Smooth muscle cell (in vitro differentiated cells): ENCODE results near the gene NPC2. TPM values are rescaled to one million over a fixed set of nuclear protein-coding genes. Genes with fewer than 3 reads are reported as not detected.
A peak's percentile ranks its signal among the peaks of the same experiment; 100 is the strongest.

ENCODE experiments used
- DNase-seq: peaks from one replicate; lab custom pipeline; 2025; ENCODE audit not compliant: unreplicated experiment; lab: John Stamatoyannopoulos, UW
- H2AFZ ChIP-seq: fragments of 200-600 bp; sonication (generic); 2 replicates; pipeline ENCODE4 v1.6.0; 2016; ENCODE audit warnings: antibody characterized with exemption, low read depth, mild to moderate bottlenecking
- H3F3A ChIP-seq: fragments of 200-600 bp; sonication (generic); 2 replicates; pipeline ENCODE4 v1.6.0; 2017; ENCODE audit warnings: antibody characterized with exemption, low read depth
- H3K27ac ChIP-seq: fragments of 200-600 bp; sonication (generic); 2 replicates; pipeline ENCODE4 v1.5.1; 2016; ENCODE audit warnings: low read depth, mild to moderate bottlenecking
- H3K27me3 ChIP-seq: fragments of 200-600 bp; sonication (generic); 2 replicates; pipeline ENCODE4 v1.6.1; 2016; ENCODE audit warnings: low read depth, mild to moderate bottlenecking
- H3K36me3 ChIP-seq: fragments of 200-600 bp; sonication (generic); 2 replicates; pipeline ENCODE4 v1.5.1; 2016; ENCODE audit warnings: low read depth
- H3K4me1 ChIP-seq: fragments of 200-600 bp; sonication (generic); 2 replicates; pipeline ENCODE4 v1.5.1; 2016; ENCODE audit warnings: low read depth
- H3K4me2 ChIP-seq: fragments of 200-600 bp; sonication (generic); 2 replicates; pipeline ENCODE4 v1.6.0; 2016; ENCODE audit warnings: mild to moderate bottlenecking
- H3K4me3 ChIP-seq: fragments of 200-600 bp; sonication (generic); 2 replicates; pipeline ENCODE4 v1.5.1; 2016; ENCODE audit warnings: mild to moderate bottlenecking
- H3K79me2 ChIP-seq: fragments of 200-600 bp; sonication (generic); 2 replicates; pipeline ENCODE4 v1.6.0; 2016; ENCODE audit warnings: low read depth, mild to moderate bottlenecking
- H3K9ac ChIP-seq: fragments of 200-600 bp; sonication (generic); 2 replicates; pipeline ENCODE4 v1.6.0; 2016; ENCODE audit warnings: low read depth
- H3K9me3 ChIP-seq: fragments of 200-600 bp; sonication (generic); replicated peaks from 2 replicates; pipeline ENCODE4 v1.5.1; 2016; ENCODE audit warnings: low read depth
- H4K20me1 ChIP-seq: fragments of 200-600 bp; sonication (generic); 2 replicates; pipeline ENCODE4 v1.6.0; 2016; ENCODE audit warnings: low read depth
- CTCF ChIP-seq: fragments of 200-600 bp; sonication (generic); IDR thresholded peaks from 2 replicates; pipeline ENCODE4 v1.5.1; 2017; ENCODE audit warnings: borderline replicate concordance, mild to moderate bottlenecking, antibody characterized with exemption; ENCODE audit not compliant: insufficient read depth, poor library complexity, severe bottlenecking
- WGBS: methylation state at CpG from one replicate; pipeline ENCODE4 v1.1.7; 2016; ENCODE audit warnings: low lambda C conversion rate; 5-methylcytosine and 5-hydroxymethylcytosine counted together
- polyA plus RNA-seq: library from polyadenylated mRNA; unstranded; fragments of >200 nt; fragmentation: Nextera tagmentation; extraction: Ambion mirVana; gene quantifications from 2 replicates; pipeline ENCODE4 v1.2.1, GENCODE V29; 2016
- total RNA-seq: library from RNA; depleted of rRNA; stranded (reverse); fragments of >200 nt; gene quantifications from 2 replicates; pipeline ENCODE4 v1.2.3, GENCODE V29; 2014

Gene NPC2
- total and polyA plus RNA-seq, 2 experiments from 2014 or later = 137 to 496 TPM

- H3K36me3 ChIP-seq = peaks cover 5% of the 10 kb centered on the region
- H3K9me3 ChIP-seq = no peaks in the 10 kb centered on the region
- H2AFZ ChIP-seq = no peak overlapping the region
- no peak for TF ChIP-seq CTCF
- H3K79me2 ChIP-seq = no peaks in the 10 kb centered on the region
- WGBS = 95% methylated on average over 10 of the region's 10 CpGs
- H4K20me1 ChIP-seq = no peaks in the 10 kb centered on the region
- no peak overlapping the region for H3K27ac ChIP-seq
- no peaks in the 10 kb centered on the region for H3F3A ChIP-seq
- no peak overlapping the region for H3K9ac ChIP-seq
- DNase-seq = no peak
- peaks cover 7% of the 10 kb centered on the region for H3K4me1 ChIP-seq
- H3K4me2 ChIP-seq = no peak overlapping the region
- no peaks in the 10 kb centered on the region for H3K27me3 ChIP-seq
- H3K4me3 ChIP-seq = no peak overlapping the region
These were observed 16.6 kb upstream of the NPC2 start for GRCh38 chr14:74509587-74510222.

GRCh38 chr14:74508844-74509428, 15.8 kb upstream of the NPC2 start:
- Histone ChIP-seq H3F3A (no peaks in the 10 kb centered on the region), H3K79me2 (no peaks in the 10 kb centered on the region), H3K9ac (no peak overlapping the region), H3K4me3 (no peak overlapping the region), H3K4me2 (no peak overlapping the region), H3K36me3 (peaks cover under 1% of the 10 kb centered on the region), H4K20me1 (no peaks in the 10 kb centered on the region), H3K4me1 (peaks cover 7% of the 10 kb centered on the region), H3K27me3 (no peaks in the 10 kb centered on the region), H3K9me3 (no peaks in the 10 kb centered on the region), H2AFZ (no peak overlapping the region), H3K27ac (no peak overlapping the region)
- 94% methylated on average over 13 of the region's 13 CpGs for WGBS
- no peak for TF ChIP-seq CTCF
- no peak for DNase-seq

- no peaks in the 10 kb centered on the region for H3K9me3 ChIP-seq
- H3K36me3 ChIP-seq = no peaks in the 10 kb centered on the region
- 61% methylated on average over 13 of the region's 15 CpGs for WGBS
- no peaks in the 10 kb centered on the region for H3F3A ChIP-seq
- H4K20me1 ChIP-seq = no peaks in the 10 kb centered on the region
- no peak for DNase-seq
- no peaks in the 10 kb centered on the region for H3K27me3 ChIP-seq
- H3K9ac ChIP-seq = no peak overlapping the region
- peaks cover 7% of the 10 kb centered on the region for H3K4me1 ChIP-seq
- H3K27ac ChIP-seq = no peak overlapping the region
- no peaks in the 10 kb centered on the region for H3K79me2 ChIP-seq
- no peak overlapping the region for H2AFZ ChIP-seq
- no peak overlapping the region for H3K4me2 ChIP-seq
- no peak overlapping the region for H3K4me3 ChIP-seq
- TF ChIP-seq CTCF = peak; percentile 14
These were observed 15.2 kb upstream of the NPC2 start for GRCh38 chr14:74508292-74508731.

- Histone ChIP-seq H3K4me3 (no peak overlapping the region), H3K4me2 (no peak overlapping the region), H2AFZ (no peak overlapping the region), H3K36me3 (no peaks in the 10 kb centered on the region), H3K9me3 (no peaks in the 10 kb centered on the region), H3K9ac (no peak overlapping the region), H3F3A (no peaks in the 10 kb centered on the region), H3K27ac (no peak overlapping the region), H3K4me1 (peaks cover 7% of the 10 kb centered on the region), H3K27me3 (no peaks in the 10 kb centered on the region), H4K20me1 (no peaks in the 10 kb centered on the region), H3K79me2 (no peaks in the 10 kb centered on the region)
- DNase-seq = no peak
- no peak for TF ChIP-seq CTCF
- WGBS = 78% methylated on average over 5 of the region's 5 CpGs
These were observed 14.7 kb upstream of the NPC2 start for GRCh38 chr14:74507840-74508239.
